Endothelial cell of umbilical vein (primary cell): ENCODE results near the gene FOXJ3. TPM values are rescaled to one million over a fixed set of nuclear protein-coding genes. Genes with fewer than 3 reads are reported as not detected.

Experiments
- BruUV-seq: library from RNA; stranded (reverse); fragments of 400-500 nt; replicated peaks from 2 replicates; lab custom pipeline; 2021; lab: Mats Ljungman, UMichigan
- CTCF ChIA-PET: fragments of 300-600, 350-600 bp; sonication (Branson Sonifier 250); formaldehyde crosslinking; loops from one replicate; lab custom pipeline; 2021; ENCODE audit warnings: antibody characterized with exemption, inconsistent platforms; lab: Charles Lee
- POLR2A ChIA-PET: fragments of 300-600, 350-600 bp; sonication (Branson Sonifier 250); formaldehyde crosslinking; loops from one replicate; lab custom pipeline; 2021; ENCODE audit warnings: antibody characterized with exemption, inconsistent platforms; lab: Charles Lee
- DNase-seq: peaks from one replicate; pipeline ENCODE4 v3.0.0-alpha.2; 2011; ENCODE audit warnings: low read depth, low spot score
- FAIRE-seq: peaks from 2 replicates; lab custom pipeline; 2011; peaks lifted over from hg19 to GRCh38; lab: Jason Lieb, UNC
- H2AFZ ChIP-seq: 2 replicates; pipeline ENCODE4 v1.6.0; 2012; ENCODE audit warnings: low read depth, low read length, control low read depth, inconsistent platforms
- H3K27ac ChIP-seq: 2 replicates; pipeline ENCODE4 v1.5.1; 2011; ENCODE audit warnings: low read depth, mild to moderate bottlenecking, control low read depth, low read length, moderate library complexity; ENCODE audit not compliant: insufficient read depth
- H3K27me3 ChIP-seq, 2 experiments: 2 replicates each; pipeline versions ENCODE4 v1.6.0 to v1.6.1; 2011; ENCODE audit warnings: low read length in 2 of 2, mixed read lengths in 1 of 2; ENCODE audit not compliant: control insufficient read depth in 2 of 2, insufficient read depth in 2 of 2
- H3K36me3 ChIP-seq, 2 experiments: 2 replicates in 1 of 2; 3 replicates in 1 of 2; pipeline ENCODE4 v1.5.1; 2011; ENCODE audit warnings: low read length in 2 of 2, mild to moderate bottlenecking in 1 of 2, moderate library complexity in 1 of 2; ENCODE audit not compliant: control insufficient read depth in 2 of 2, insufficient read depth in 2 of 2; ENCODE audit errors: extremely low read depth in 1 of 2
- H3K4me1 ChIP-seq: 3 replicates; pipeline ENCODE4 v1.5.1; 2011; ENCODE audit warnings: mild to moderate bottlenecking, low read length; ENCODE audit not compliant: control insufficient read depth, insufficient read depth; ENCODE audit errors: extremely low read depth
- H3K4me2 ChIP-seq: 2 replicates; pipeline ENCODE4 v1.6.1; 2011; ENCODE audit warnings: low read length, control low read depth, mixed read lengths; ENCODE audit not compliant: insufficient read depth
- H3K4me3 ChIP-seq, 3 experiments: fragments of 200-600 bp in 1 of 3; sonication (generic), shearing (Covaris generic) in 1 of 3; replicated peaks in 1 of 3; 2 replicates each; pipeline ENCODE4 v1.5.1; 2011 to 2016; ENCODE audit warnings: control low read depth in 3 of 3, low read length in 3 of 3, mild to moderate bottlenecking in 2 of 3, inconsistent platforms in 1 of 3, low read depth in 1 of 3, moderate library complexity in 1 of 3; ENCODE audit not compliant: insufficient read depth in 1 of 3
- H3K79me2 ChIP-seq: 2 replicates; pipeline ENCODE4 v1.6.0; 2012; ENCODE audit warnings: low read length, inconsistent platforms; ENCODE audit not compliant: control insufficient read depth, insufficient read depth
- H3K9ac ChIP-seq: replicated peaks from 2 replicates; pipeline ENCODE3; 2011; ENCODE audit warnings: low read length, control low read depth; ENCODE audit not compliant: insufficient read depth; ENCODE audit errors: extremely low read depth
- H3K9me1 ChIP-seq: replicated peaks from 3 replicates; pipeline ENCODE4 v1.6.0; 2011; ENCODE audit warnings: mild to moderate bottlenecking, low read length; ENCODE audit not compliant: control insufficient read depth, insufficient read depth; ENCODE audit errors: extremely low read depth
- H3K9me3 ChIP-seq: replicated peaks from 2 replicates; pipeline ENCODE4 v1.5.1; 2012; ENCODE audit warnings: low read length, inconsistent platforms; ENCODE audit not compliant: control insufficient read depth, insufficient read depth
- H4K20me1 ChIP-seq: replicated peaks from 2 replicates; pipeline ENCODE3; 2011; ENCODE audit warnings: mild to moderate bottlenecking, low read length; ENCODE audit not compliant: control insufficient read depth, insufficient read depth; ENCODE audit errors: extremely low read depth
- CTCF ChIP-seq, 2 donors: IDR thresholded peaks; 1 replicate in 1 of 2; 2 replicates in 1 of 2; pipeline ENCODE4 v1.5.1; 2011; ENCODE audit warnings: low read length in 2 of 2, mild to moderate bottlenecking in 2 of 2, moderate library complexity in 2 of 2, control low read depth in 1 of 2, inconsistent platforms in 1 of 2, low read depth in 1 of 2; ENCODE audit not compliant: insufficient read depth in 1 of 2; ENCODE audit errors: extremely low read depth in 1 of 2
- EZH2 ChIP-seq: IDR thresholded peaks from 2 replicates; pipeline ENCODE4 v1.6.1; 2012; ENCODE audit warnings: borderline replicate concordance, low read depth, mild to moderate bottlenecking, moderate library complexity, low read length, inconsistent platforms; ENCODE audit not compliant: severe bottlenecking
- FOS ChIP-seq: IDR thresholded peaks from 2 replicates; pipeline ENCODE4 v1.6.1; 2011; ENCODE audit warnings: mild to moderate bottlenecking, low read length, moderate library complexity, borderline replicate concordance; ENCODE audit not compliant: insufficient read depth
- GATA2 ChIP-seq: IDR thresholded peaks from 2 replicates; pipeline ENCODE4 v1.7.0; 2011; ENCODE audit warnings: low read depth, mild to moderate bottlenecking, moderate library complexity, mixed read lengths, low read length; ENCODE audit not compliant: insufficient read length, insufficient read depth
- JUN ChIP-seq: IDR thresholded peaks from 2 replicates; pipeline ENCODE4 v1.6.1; 2011; ENCODE audit warnings: borderline replicate concordance, low read depth; ENCODE audit not compliant: insufficient read length, insufficient read depth
- MAX ChIP-seq: IDR thresholded peaks from 2 replicates; pipeline ENCODE4 v1.6.1; 2011; ENCODE audit not compliant: insufficient read depth, insufficient read length
- MYC ChIP-seq: IDR thresholded peaks from one replicate; pipeline ENCODE4 v1.6.1; 2011; ENCODE audit warnings: mild to moderate bottlenecking, low read depth, low read length
- POLR2A ChIP-seq: IDR thresholded peaks from 2 replicates; pipeline ENCODE4 v1.6.1; 2012; ENCODE audit warnings: low read depth, mild to moderate bottlenecking, control low read depth, low read length
- POLR2AphosphoS5 ChIP-seq: IDR thresholded peaks from 2 replicates; pipeline ENCODE4 v1.6.1; 2012; ENCODE audit warnings: low read depth, mild to moderate bottlenecking, control low read depth, low read length, moderate library complexity; ENCODE audit not compliant: insufficient read depth
- dilution Hi-C: fragments of 300-500 bp; cut with MboI; formaldehyde crosslinking; loops from one replicate; pipeline ENCODE4 v1.15.0; 2019; ENCODE audit warnings: low sequenced_read_pairs; ENCODE audit not compliant: extremely low pct_ligation_motif_present
- intact Hi-C: fragments of 100-400 bp; cut with micrococcal nuclease; formaldehyde crosslinking; loops from one replicate; pipeline ENCODE4 v1.10.0; 2022
- polyA plus RNA-seq, 4 experiments: library from polyadenylated mRNA; depleted of rRNA in 3 of 4; stranded (reverse) in 3 of 4; unstranded in 1 of 4; fragments of >200 nt; gene quantifications; 2 replicates each; pipeline versions ENCODE4 v1.2.1 to v1.2.3, GENCODE V29; 2011 to 2012; ENCODE audit warnings: missing spikeins in 1 of 4
- total RNA-seq: library from RNA; stranded (reverse); gene quantifications from 2 replicates; pipeline ENCODE4 v1.2.3, GENCODE V29; 2021

The FOXJ3 gene
- total and polyA plus RNA-seq, 2 donors (not counting 3 experiments of a cell fraction or from before 2014, with no cell fraction given): 34.7 to 38.8 TPM

GRCh38 chr1:42280821-42281220 lies 54.2 kb downstream of the FOXJ3 start:
- Histone ChIP-seq H3K9me3 (no peaks in the 10 kb centered on the region), H3K9me1 (no peaks in the 10 kb centered on the region), H4K20me1 (peaks cover 5% of the 10 kb centered on the region), H2AFZ (no peak overlapping the region), H3K27ac (no peak overlapping the region), H3K9ac (no peak overlapping the region), H3K4me2 (no peak overlapping the region), H3K79me2 (peaks cover 31% of the 10 kb centered on the region), H3K27me3 (no peaks in the 10 kb centered on the region), H3K36me3 (no peaks in the 10 kb centered on the region), H3K4me1 (peaks cover 3% of the 10 kb centered on the region), H3K4me3 (no peak overlapping the region)
- ChIA-PET CTCF (interaction anchor here (0.9 to 1.6 kb wide), 2 partner anchors 15 to 108 kb away, joined by 3 to 5 read pairs; no protein-coding TSS in a partner anchor), POLR2A (no interaction called here)
- DNase-seq: no peak
- TF ChIP-seq MYC (no peak), FOS (no peak), POLR2AphosphoS5 (no peak), JUN (no peak), MAX (no peak), GATA2 (no peak), CTCF (IDR thresholded peaks at IDR 0.05; ENCODE audit: extremely low read depth in 1 of 2, insufficient read depth in 1 of 2, low read depth in 1 of 2, low read length in 2 of 2) (no peak), EZH2 (no peak), POLR2A (no peak)
- no TSS peak for BruUV-seq
- dilution Hi-C loops: no loop called here
- FAIRE-seq: no peak
- intact Hi-C loops: no loop called here
